SK-N-SH (cell line): ENCODE data around the gene PCSK7. TPM values are rescaled to one million over a fixed set of nuclear protein-coding genes. Genes with fewer than 3 reads are reported as not detected.
A peak's percentile ranks its signal among the peaks of the same experiment; 100 is the strongest.

ENCODE experiments used
- CTCF ChIA-PET: fragments of 300-600, 350-600 bp; formaldehyde crosslinking; extraction: SDS; loops from one replicate; lab custom pipeline; 2021; lab: Yijun Ruan, JAX
- POLR2A ChIA-PET: fragments of 350-600 bp; sonication (Branson Sonifier 250); formaldehyde crosslinking; extraction: SDS; loops from one replicate; lab custom pipeline; 2020; ENCODE audit warnings: antibody characterized with exemption, inconsistent platforms; lab: Yijun Ruan, JAX
- DNase-seq: peaks from one replicate; pipeline ENCODE4 v3.0.0; 2012
- H2AFZ ChIP-seq: fragments of 200-600 bp; sonication (generic); 2 replicates; pipeline ENCODE4 v1.8.1; 2016; ENCODE audit warnings: antibody characterized with exemption, mild to moderate bottlenecking, low read depth
- H3F3A ChIP-seq: fragments of 200-600 bp; sonication (generic); replicated peaks from 2 replicates; pipeline ENCODE3; 2016; ENCODE audit warnings: antibody characterized with exemption, mild to moderate bottlenecking; ENCODE audit not compliant: insufficient read depth
- H3K27ac ChIP-seq, 2 experiments: fragments of 200-500 bp in 1 of 2; fragments of 200-600 bp in 1 of 2; sonication (Bioruptor generic) in 1 of 2; sonication (generic), shearing (Covaris generic) in 1 of 2; 2 replicates each; pipeline versions ENCODE4 v1.5.1 to v1.6.1; 2014 to 2016; ENCODE audit warnings: low read depth in 2 of 2, inconsistent platforms in 1 of 2, low read length in 1 of 2, mild to moderate bottlenecking in 1 of 2, mixed read lengths in 1 of 2
- H3K27me3 ChIP-seq: fragments of 200-600 bp; sonication (generic), shearing (Covaris generic); 2 replicates; pipeline ENCODE4 v1.6.1; 2016; ENCODE audit warnings: mixed run types; ENCODE audit not compliant: insufficient read depth
- H3K36me3 ChIP-seq, 2 experiments: fragments of 200-500 bp in 1 of 2; fragments of 200-600 bp in 1 of 2; sonication (Bioruptor generic) in 1 of 2; sonication (generic) in 1 of 2; replicated peaks in 1 of 2; 2 replicates each; pipeline versions ENCODE3 to v1.5.1; 2014 to 2016; ENCODE audit warnings: low read length in 1 of 2, mild to moderate bottlenecking in 1 of 2; ENCODE audit not compliant: insufficient read depth in 2 of 2, control insufficient read depth in 1 of 2
- H3K4me1 ChIP-seq, 2 experiments: fragments of 200-500 bp in 1 of 2; fragments of 200-600 bp in 1 of 2; sonication (Bioruptor generic) in 1 of 2; sonication (generic), shearing (Covaris generic) in 1 of 2; 2 replicates each; pipeline versions ENCODE4 v1.5.1 to v1.6.1; 2014 to 2016; ENCODE audit warnings: low read depth in 1 of 2, low read length in 1 of 2, mixed run types in 1 of 2; ENCODE audit not compliant: insufficient read depth in 2 of 2, control insufficient read depth in 1 of 2
- H3K4me2 ChIP-seq: fragments of 200-600 bp; sonication (generic), shearing (Covaris generic); 2 replicates; pipeline ENCODE4 v1.6.1; 2017; ENCODE audit warnings: mixed run types
- H3K4me3 ChIP-seq, 2 experiments: fragments of 200-500 bp in 1 of 2; fragments of 200-600 bp in 1 of 2; sonication (Bioruptor generic) in 1 of 2; sonication (generic), shearing (Covaris generic) in 1 of 2; 2 replicates each; pipeline versions ENCODE4 v1.5.1 to v1.8.1; 2014 to 2016; ENCODE audit warnings: low read depth in 2 of 2, inconsistent platforms in 1 of 2, low read length in 1 of 2, mild to moderate bottlenecking in 1 of 2, mixed read lengths in 1 of 2, moderate library complexity in 1 of 2
- H3K79me2 ChIP-seq: fragments of 200-600 bp; sonication (generic); 2 replicates; pipeline ENCODE4 v1.8.1; 2017; ENCODE audit warnings: mild to moderate bottlenecking; ENCODE audit not compliant: insufficient read depth
- H3K9ac ChIP-seq: fragments of 200-600 bp; sonication (generic); 2 replicates; pipeline ENCODE4 v1.6.1; 2017; ENCODE audit warnings: mixed run types
- H3K9me2 ChIP-seq: fragments of 200-600 bp; sonication (generic); 2 replicates; pipeline ENCODE4 v1.6.1; 2017; ENCODE audit warnings: mixed run types
- H3K9me3 ChIP-seq: fragments of 200-600 bp; sonication (generic); 2 replicates; pipeline ENCODE4 v1.6.1; 2017; ENCODE audit warnings: mixed run types, mild to moderate bottlenecking, moderate library complexity
- H4K20me1 ChIP-seq: fragments of 200-600 bp; sonication (generic); 2 replicates; pipeline ENCODE4 v1.6.1; 2017; ENCODE audit warnings: mild to moderate bottlenecking, mixed run types; ENCODE audit not compliant: insufficient read depth
- GATA2 ChIP-seq: sonication (generic); formaldehyde crosslinking; IDR thresholded peaks from 2 replicates; pipeline ENCODE4 v1.5.0; 2020; ENCODE audit warnings: mild to moderate bottlenecking, missing genetic modification reagents
- IRF3 ChIP-seq: fragments of 150-350 bp; IDR thresholded peaks from 2 replicates; pipeline ENCODE4 v1.6.1; 2016; ENCODE audit warnings: mild to moderate bottlenecking, low read depth, low read length
- MXI1 ChIP-seq: IDR thresholded peaks from 2 replicates; pipeline ENCODE4 v1.6.1; 2012; ENCODE audit warnings: mild to moderate bottlenecking, low read depth, low read length, improper control_type of control experiment
- NFIC ChIP-seq: IDR thresholded peaks from 2 replicates; pipeline ENCODE4 v1.4.0; 2012; ENCODE audit warnings: borderline replicate concordance
- POLR2AphosphoS5 ChIP-seq: IDR thresholded peaks from 2 replicates; pipeline ENCODE4 v1.6.1; 2012; ENCODE audit warnings: low read depth, low read length
- RAD21 ChIP-seq: IDR thresholded peaks from 2 replicates; pipeline ENCODE4 v1.6.1; 2012; ENCODE audit warnings: mild to moderate bottlenecking, low read length
- RFX5 ChIP-seq: IDR thresholded peaks from 2 replicates; pipeline ENCODE4 v1.6.1; 2012; ENCODE audit warnings: mild to moderate bottlenecking, improper control_type of control experiment, low read length
- RXRA ChIP-seq: IDR thresholded peaks from 2 replicates; pipeline ENCODE4 v1.4.0; 2012; ENCODE audit warnings: low read depth, mild to moderate bottlenecking, borderline replicate concordance
- SMC3 ChIP-seq: IDR thresholded peaks from 2 replicates; pipeline ENCODE4 v1.6.1; 2012; ENCODE audit warnings: low read depth, low read length, improper control_type of control experiment
- TCF12 ChIP-seq: IDR thresholded peaks from 2 replicates; pipeline ENCODE4 v1.4.0; 2012
- ZBTB33 ChIP-seq: IDR thresholded peaks from 2 replicates; pipeline ENCODE4 v1.4.0; 2012; ENCODE audit warnings: low read depth, borderline replicate concordance
- WGBS: methylation state at CpG from one replicate; pipeline ENCODE4 v1.1.6; 2017; ENCODE audit warnings: low lambda C conversion rate; 5-methylcytosine and 5-hydroxymethylcytosine counted together
- polyA plus RNA-seq, 3 experiments: library from polyadenylated mRNA; depleted of rRNA; stranded (reverse); fragments of >200 nt; gene quantifications; 2 replicates each; pipeline ENCODE4 v1.2.3, GENCODE V29; 2012
- TF ChIP-seq, protein P1 (sequence below): fragments of 200-600 bp; sonication (generic); IDR thresholded peaks from 2 replicates; pipeline ENCODE4 v1.6.1; 2017; ENCODE audit warnings: antibody characterized with exemption, mild to moderate bottlenecking, moderate library complexity
- TF ChIP-seq, protein P2 (sequence below): IDR thresholded peaks from 2 replicates; pipeline ENCODE4; 2012
- TF ChIP-seq, protein P3 (sequence below): IDR thresholded peaks from 2 replicates; pipeline ENCODE4 v1.4.0; 2012; ENCODE audit warnings: low read depth, borderline replicate concordance

PCSK7 gene
- polyA plus RNA-seq, 1 of the 3 experiments (the other 2 are of a cell fraction) = 49.7 TPM

- peaks cover 20 to 59% of the 10 kb centered on the region in 2 experiments for H3K36me3 ChIP-seq
- no peaks in the 10 kb centered on the region for H3K9me3 ChIP-seq
- TF ChIP-seq NFIC (no peak), GATA2 (CRISPR knock-in tag) (no peak), RAD21 (peak; percentile 90), TCF12 (no peak), ZBTB33 (no peak), SMC3 (peak; percentile 67), IRF3 (no peak), RXRA (no peak), RFX5 (no peak), MXI1 (no peak), POLR2AphosphoS5 (no peak)
- TF ChIP-seq, protein P1, sequence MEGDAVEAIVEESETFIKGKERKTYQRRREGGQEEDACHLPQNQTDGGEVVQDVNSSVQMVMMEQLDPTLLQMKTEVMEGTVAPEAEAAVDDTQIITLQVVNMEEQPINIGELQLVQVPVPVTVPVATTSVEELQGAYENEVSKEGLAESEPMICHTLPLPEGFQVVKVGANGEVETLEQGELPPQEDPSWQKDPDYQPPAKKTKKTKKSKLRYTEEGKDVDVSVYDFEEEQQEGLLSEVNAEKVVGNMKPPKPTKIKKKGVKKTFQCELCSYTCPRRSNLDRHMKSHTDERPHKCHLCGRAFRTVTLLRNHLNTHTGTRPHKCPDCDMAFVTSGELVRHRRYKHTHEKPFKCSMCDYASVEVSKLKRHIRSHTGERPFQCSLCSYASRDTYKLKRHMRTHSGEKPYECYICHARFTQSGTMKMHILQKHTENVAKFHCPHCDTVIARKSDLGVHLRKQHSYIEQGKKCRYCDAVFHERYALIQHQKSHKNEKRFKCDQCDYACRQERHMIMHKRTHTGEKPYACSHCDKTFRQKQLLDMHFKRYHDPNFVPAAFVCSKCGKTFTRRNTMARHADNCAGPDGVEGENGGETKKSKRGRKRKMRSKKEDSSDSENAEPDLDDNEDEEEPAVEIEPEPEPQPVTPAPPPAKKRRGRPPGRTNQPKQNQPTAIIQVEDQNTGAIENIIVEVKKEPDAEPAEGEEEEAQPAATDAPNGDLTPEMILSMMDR = peak; percentile 79
- TF ChIP-seq, protein P2, sequence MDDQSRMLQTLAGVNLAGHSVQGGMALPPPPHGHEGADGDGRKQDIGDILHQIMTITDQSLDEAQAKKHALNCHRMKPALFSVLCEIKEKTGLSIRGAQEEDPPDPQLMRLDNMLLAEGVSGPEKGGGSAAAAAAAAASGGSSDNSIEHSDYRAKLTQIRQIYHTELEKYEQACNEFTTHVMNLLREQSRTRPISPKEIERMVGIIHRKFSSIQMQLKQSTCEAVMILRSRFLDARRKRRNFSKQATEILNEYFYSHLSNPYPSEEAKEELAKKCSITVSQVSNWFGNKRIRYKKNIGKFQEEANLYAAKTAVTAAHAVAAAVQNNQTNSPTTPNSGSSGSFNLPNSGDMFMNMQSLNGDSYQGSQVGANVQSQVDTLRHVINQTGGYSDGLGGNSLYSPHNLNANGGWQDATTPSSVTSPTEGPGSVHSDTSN = no peak
- TF ChIP-seq, protein P3, sequence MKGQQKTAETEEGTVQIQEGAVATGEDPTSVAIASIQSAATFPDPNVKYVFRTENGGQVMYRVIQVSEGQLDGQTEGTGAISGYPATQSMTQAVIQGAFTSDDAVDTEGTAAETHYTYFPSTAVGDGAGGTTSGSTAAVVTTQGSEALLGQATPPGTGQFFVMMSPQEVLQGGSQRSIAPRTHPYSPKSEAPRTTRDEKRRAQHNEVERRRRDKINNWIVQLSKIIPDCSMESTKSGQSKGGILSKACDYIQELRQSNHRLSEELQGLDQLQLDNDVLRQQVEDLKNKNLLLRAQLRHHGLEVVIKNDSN = no peak
- ChIA-PET POLR2A (no interaction called here), CTCF (interaction anchor here (0.6 to 5.4 kb wide), 42 partner anchors 8 to 720 kb away, joined by 3 to 54 read pairs (median 4); partner anchors contain the start of genes APOA5, PAFAH1B2, SIDT2 and SIK3)
- 73% methylated on average over 19 of the region's 19 CpGs for WGBS
- DNase-seq = peak; percentile 84
- H3K4me1 ChIP-seq = peaks cover 14 to 16% of the 10 kb centered on the region in 2 experiments; a peak in 3 of 4 replicates
- peaks cover 3% of the 10 kb centered on the region; the same call in 1 of the 2 replicates for H4K20me1 ChIP-seq
- H3K9ac ChIP-seq = no peak overlapping the region
- peaks cover 26% of the 10 kb centered on the region for H3K79me2 ChIP-seq
- no peak overlapping the region for H2AFZ ChIP-seq
- peaks cover 13% of the 10 kb centered on the region for H3F3A ChIP-seq
- no peak overlapping the region for H3K27ac ChIP-seq
- no peaks in the 10 kb centered on the region for H3K9me2 ChIP-seq
- H3K4me2 ChIP-seq = no peak overlapping the region
- no peak overlapping the region; a peak in 1 of 4 replicates for H3K4me3 ChIP-seq
- H3K27me3 ChIP-seq = no peaks in the 10 kb centered on the region
Measured at GRCh38 chr11:117226388-117227385, 5.2 kb downstream of the PCSK7 start.
